Epithelial cell of esophagus (primary cell): ENCODE data around the gene LMF1.

Experiments
- DNase-seq: peaks from one replicate; pipeline ENCODE4 v3.0.0; 2010; ENCODE audit warnings: low read depth
- H3K4me3 ChIP-seq: 2 replicates; pipeline ENCODE4 v1.5.1; 2011; ENCODE audit warnings: mild to moderate bottlenecking, low read length, control low read depth
- CTCF ChIP-seq: IDR thresholded peaks from 2 replicates; pipeline ENCODE4 v1.5.1; 2011; ENCODE audit warnings: low read depth, mild to moderate bottlenecking, low read length, control low read depth, inconsistent platforms; ENCODE audit not compliant: insufficient read depth; ENCODE audit errors: missing control alignments

The LMF1 gene

GRCh38 chr16:892536-893255, 78.1 kb downstream of the LMF1 start:
- TF ChIP-seq CTCF = no peak
- no peak overlapping the region for H3K4me3 ChIP-seq
- DNase-seq = no peak

- DNase-seq = no peak
- no peak for TF ChIP-seq CTCF
- no peak overlapping the region for H3K4me3 ChIP-seq
Measured at GRCh38 chr16:892006-892405, 78.8 kb downstream of the LMF1 start.

GRCh38 chr16:891353-891740, 79.4 kb downstream of the LMF1 start:
- DNase-seq = no peak
- no peak overlapping the region for H3K4me3 ChIP-seq
- no peak for TF ChIP-seq CTCF

GRCh38 chr16:890716-891352, 80.0 kb downstream of the LMF1 start:
- TF ChIP-seq CTCF = no peak
- no peak for DNase-seq
- H3K4me3 ChIP-seq = no peak overlapping the region

GRCh38 chr16:890217-890616, 80.6 kb downstream of the LMF1 start:
- no peak for TF ChIP-seq CTCF
- DNase-seq = no peak
- no peak overlapping the region for H3K4me3 ChIP-seq

- TF ChIP-seq CTCF = no peak
- no peak overlapping the region for H3K4me3 ChIP-seq
- no peak for DNase-seq
Measured at GRCh38 chr16:889586-889985, 81.2 kb downstream of the LMF1 start.
